DND-41 (cell line): Measurements from ENCODE around the gene TM9SF4.

Source experiments
- ATAC-seq: fragments of 200-7000 bp; cut with Tn5 transposase; 3 replicates; pipeline ENCODE4 v1.9.1; 2021; ENCODE audit warnings: low read depth; ENCODE audit not compliant: insufficient read depth
- DNase-seq: peaks from one replicate; pipeline ENCODE4 v3.0.0-alpha.2; 2020
- H2AFZ ChIP-seq: 2 replicates; pipeline ENCODE4 v1.6.0; 2012; ENCODE audit warnings: low read depth, low read length
- H3K27ac ChIP-seq: 2 replicates; pipeline ENCODE4 v1.5.1; 2012; ENCODE audit warnings: low read length, inconsistent platforms
- H3K27me3 ChIP-seq: fragments of 200-600 bp; sonication (generic); 2 replicates; pipeline ENCODE4 v1.6.0; 2012; ENCODE audit warnings: low read length, mild to moderate bottlenecking, inconsistent platforms; ENCODE audit not compliant: insufficient read depth, poor library complexity
- H3K36me3 ChIP-seq: 2 replicates; pipeline ENCODE4 v1.5.1; 2012; ENCODE audit warnings: low read length, inconsistent platforms; ENCODE audit not compliant: insufficient read depth
- H3K4me1 ChIP-seq: 2 replicates; pipeline ENCODE4 v1.5.1; 2012; ENCODE audit warnings: mild to moderate bottlenecking, low read length; ENCODE audit not compliant: insufficient read depth
- H3K4me2 ChIP-seq: 2 replicates; pipeline ENCODE4 v1.6.0; 2012; ENCODE audit warnings: mild to moderate bottlenecking, moderate library complexity, low read length, inconsistent platforms; ENCODE audit not compliant: insufficient read depth
- H3K4me3 ChIP-seq, 2 experiments: fragments of 200-600 bp in 1 of 2; shearing (Covaris generic) in 1 of 2; 2 replicates each; pipeline ENCODE4 v1.5.1; 2012 to 2016; ENCODE audit warnings: inconsistent platforms in 2 of 2, low read length in 2 of 2, mild to moderate bottlenecking in 2 of 2, low read depth in 1 of 2, moderate library complexity in 1 of 2
- H3K79me2 ChIP-seq: 2 replicates; pipeline ENCODE4 v1.6.0; 2012; ENCODE audit warnings: low read length, inconsistent platforms; ENCODE audit not compliant: insufficient read depth
- H3K9ac ChIP-seq: 2 replicates; pipeline ENCODE4 v1.6.0; 2012; ENCODE audit warnings: low read depth, mild to moderate bottlenecking, inconsistent platforms, low read length, moderate library complexity
- H3K9me3 ChIP-seq: 2 replicates; pipeline ENCODE4 v1.5.1; 2012; ENCODE audit warnings: low read length, moderate library complexity, mild to moderate bottlenecking, inconsistent platforms; ENCODE audit not compliant: insufficient read depth, severe bottlenecking
- H4K20me1 ChIP-seq: 2 replicates; pipeline ENCODE4 v1.6.0; 2012; ENCODE audit warnings: low read length; ENCODE audit not compliant: insufficient read depth
- EZH2 ChIP-seq: IDR thresholded peaks from 3 replicates; pipeline ENCODE4 v1.6.1; 2012; ENCODE audit warnings: borderline replicate concordance, low read depth, mild to moderate bottlenecking, moderate library complexity, low read length, inconsistent platforms; ENCODE audit not compliant: severe bottlenecking
- TF ChIP-seq, protein P1 (sequence below): IDR thresholded peaks from 2 replicates; pipeline ENCODE4 v1.5.1; 2012; ENCODE audit warnings: borderline replicate concordance, low read length, moderate library complexity, mild to moderate bottlenecking; ENCODE audit not compliant: poor library complexity, severe bottlenecking; ENCODE audit errors: extremely low read depth

The TM9SF4 gene

DNA sequence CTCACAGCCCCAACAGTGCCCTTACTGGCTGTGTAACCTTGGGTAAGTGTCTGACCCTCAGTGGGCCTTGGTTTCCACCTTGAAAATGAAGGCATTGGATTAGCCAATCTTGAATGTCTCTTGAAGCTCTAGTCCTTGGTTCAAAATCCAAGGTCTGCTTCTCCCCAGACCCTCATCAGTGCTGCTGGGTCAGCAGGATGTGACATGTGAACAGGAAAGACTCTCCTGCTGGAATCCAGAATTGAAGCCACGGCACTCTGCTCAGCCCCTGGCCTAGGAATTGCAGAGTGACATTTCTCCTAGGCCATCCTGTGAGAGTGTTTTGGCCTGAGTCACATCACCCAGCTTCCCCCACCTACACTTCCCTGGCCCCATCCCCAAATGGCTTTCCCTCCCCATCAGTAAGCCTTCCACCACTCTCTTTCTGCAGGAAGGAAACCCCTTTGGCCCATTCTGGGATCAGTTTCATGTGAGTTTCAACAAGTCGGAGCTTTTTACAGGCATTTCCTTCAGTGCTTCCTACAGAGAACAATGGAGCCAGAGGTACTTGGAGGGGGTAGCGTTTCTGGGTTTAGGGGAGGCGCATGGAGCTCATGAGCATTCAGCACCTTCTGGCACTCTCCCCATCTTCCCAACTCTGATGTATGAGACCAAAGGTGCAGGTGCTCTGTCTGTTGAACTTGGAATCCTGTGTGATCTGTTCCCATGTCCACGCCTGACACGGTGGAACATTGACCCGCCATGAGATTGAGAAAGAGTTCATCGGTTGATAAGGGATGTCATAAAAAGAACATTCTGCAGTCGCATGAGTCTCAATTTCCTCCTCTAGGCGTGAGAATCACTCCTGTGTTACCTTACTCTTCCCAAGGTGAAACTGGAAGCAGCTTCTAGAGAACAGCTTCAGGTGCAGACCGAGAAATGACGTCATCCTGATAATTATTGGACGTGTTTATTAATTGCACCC, 106.9 kb downstream of the TM9SF4 start:
- peaks cover 12% of the 10 kb centered on the region for H3K79me2 ChIP-seq
- H2AFZ ChIP-seq: no peak overlapping the region
- H4K20me1 ChIP-seq: no peaks in the 10 kb centered on the region
- no peak overlapping the region for H3K27ac ChIP-seq
- H3K4me1 ChIP-seq: no peaks in the 10 kb centered on the region
- no peak overlapping the region for H3K9ac ChIP-seq
- H3K27me3 ChIP-seq: no peaks in the 10 kb centered on the region
- H3K4me2 ChIP-seq: no peak overlapping the region
- TF ChIP-seq, protein P1, sequence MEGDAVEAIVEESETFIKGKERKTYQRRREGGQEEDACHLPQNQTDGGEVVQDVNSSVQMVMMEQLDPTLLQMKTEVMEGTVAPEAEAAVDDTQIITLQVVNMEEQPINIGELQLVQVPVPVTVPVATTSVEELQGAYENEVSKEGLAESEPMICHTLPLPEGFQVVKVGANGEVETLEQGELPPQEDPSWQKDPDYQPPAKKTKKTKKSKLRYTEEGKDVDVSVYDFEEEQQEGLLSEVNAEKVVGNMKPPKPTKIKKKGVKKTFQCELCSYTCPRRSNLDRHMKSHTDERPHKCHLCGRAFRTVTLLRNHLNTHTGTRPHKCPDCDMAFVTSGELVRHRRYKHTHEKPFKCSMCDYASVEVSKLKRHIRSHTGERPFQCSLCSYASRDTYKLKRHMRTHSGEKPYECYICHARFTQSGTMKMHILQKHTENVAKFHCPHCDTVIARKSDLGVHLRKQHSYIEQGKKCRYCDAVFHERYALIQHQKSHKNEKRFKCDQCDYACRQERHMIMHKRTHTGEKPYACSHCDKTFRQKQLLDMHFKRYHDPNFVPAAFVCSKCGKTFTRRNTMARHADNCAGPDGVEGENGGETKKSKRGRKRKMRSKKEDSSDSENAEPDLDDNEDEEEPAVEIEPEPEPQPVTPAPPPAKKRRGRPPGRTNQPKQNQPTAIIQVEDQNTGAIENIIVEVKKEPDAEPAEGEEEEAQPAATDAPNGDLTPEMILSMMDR: no peak
- no peak for TF ChIP-seq EZH2
- no peaks in the 10 kb centered on the region for H3K9me3 ChIP-seq
- DNase-seq (no peak), ATAC-seq (no peak)
- H3K36me3 ChIP-seq: peaks cover 84% of the 10 kb centered on the region
- H3K4me3 ChIP-seq: no peak overlapping the region
